Activated T-cell treated with anti-CD3 and anti-CD28 coated beads, Interleukin-2, amount 50 U/mL, for 1 hour (primary cell): Measurements from ENCODE around the gene MARK2.

Experiments
- DNase-seq: peaks from one replicate; pipeline ENCODE4 v3.0.0-alpha.2; 2020

The MARK2 gene

GRCh38 chr11:63911876-63912275 lies 73.0 kb downstream of the MARK2 start:
- DNase-seq: no peak

- DNase-seq: no peak
Measured at GRCh38 chr11:63912678-63913077, 73.8 kb downstream of the MARK2 start.

GRCh38 chr11:63913866-63914830 lies 75.2 kb downstream of the MARK2 start:
- no peak for DNase-seq

GRCh38 chr11:63914896-63915691 lies 76.2 kb downstream of the MARK2 start:
- no peak for DNase-seq

- peak; percentile 50 for DNase-seq
Measured at GRCh38 chr11:63915961-63916836, 77.3 kb downstream of the MARK2 start.

- peak; percentile 70 for DNase-seq
Measured at GRCh38 chr11:63916837-63917691, 78.2 kb downstream of the MARK2 start, which contains the start of gene RCOR2. RCOR2 (minus strand) TSS chr11:63917164; CDS start chr11:63916456, 708 bp downstream.

GRCh38 chr11:63917692-63918506 lies 79.0 kb downstream of the MARK2 start:
- peak; percentile 55 for DNase-seq

- DNase-seq: no peak
Measured at GRCh38 chr11:63918507-63919191, 79.7 kb downstream of the MARK2 start.

GRCh38 chr11:63919267-63920125 lies 80.6 kb downstream of the MARK2 start:
- no peak for DNase-seq

GRCh38 chr11:63920126-63920938 lies 81.4 kb downstream of the MARK2 start:
- DNase-seq: no peak

GRCh38 chr11:63920939-63921417 lies 82.1 kb downstream of the MARK2 start:
- peak; percentile 48 for DNase-seq

GRCh38 chr11:63922673-63923192 lies 83.8 kb downstream of the MARK2 start:
- no peak for DNase-seq

- no peak for DNase-seq
Measured at GRCh38 chr11:63923319-63923718, 84.4 kb downstream of the MARK2 start.

- DNase-seq: no peak
Measured at GRCh38 chr11:63929616-63930015, 90.7 kb downstream of the MARK2 start.

- DNase-seq: no peak
Measured at GRCh38 chr11:63931045-63931444, 92.1 kb downstream of the MARK2 start.

- no peak for DNase-seq
Measured at GRCh38 chr11:63931876-63932275, 93.0 kb downstream of the MARK2 start.

- DNase-seq: no peak
Measured at GRCh38 chr11:63933459-63933858, 94.5 kb downstream of the MARK2 start.
